GM19025 (cell line): ENCODE results near the gene APOO.

Experiments used
- ATAC-seq: cut with Tn5 transposase; IDR thresholded peaks from one replicate; pipeline ENCODE4 v1.9.1; 2021; ENCODE audit warnings: mild to moderate bottlenecking, low read depth, moderate library complexity; ENCODE audit not compliant: unreplicated experiment

The APOO gene

GRCh38 chrX:23822841-23823240 is 84.9 kb downstream of the APOO start:
- no peak for ATAC-seq

- no peak for ATAC-seq
Observed at GRCh38 chrX:23822397-23822796, 85.3 kb downstream of the APOO start.

DNA sequence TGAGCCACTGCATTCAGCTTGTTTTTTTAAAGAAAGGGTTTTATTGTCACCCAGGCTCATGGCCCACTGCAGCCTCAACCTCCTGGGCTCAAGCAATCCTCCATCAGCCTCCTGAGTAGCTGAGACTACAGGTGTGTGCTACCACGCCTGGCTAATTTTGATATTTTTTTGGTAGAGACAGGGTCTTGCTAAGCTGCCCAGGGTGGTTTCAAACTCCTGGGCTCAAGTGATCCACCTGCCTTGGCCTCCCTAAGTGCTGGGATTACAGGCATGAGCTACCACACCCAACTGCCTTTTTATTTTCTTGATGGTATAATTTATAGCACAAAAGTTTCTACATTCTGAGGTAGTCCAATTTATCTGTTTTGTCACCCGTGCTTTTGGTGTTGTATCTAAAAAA is 85.9 kb downstream of the APOO start:
- ATAC-seq, result no peak

DNA sequence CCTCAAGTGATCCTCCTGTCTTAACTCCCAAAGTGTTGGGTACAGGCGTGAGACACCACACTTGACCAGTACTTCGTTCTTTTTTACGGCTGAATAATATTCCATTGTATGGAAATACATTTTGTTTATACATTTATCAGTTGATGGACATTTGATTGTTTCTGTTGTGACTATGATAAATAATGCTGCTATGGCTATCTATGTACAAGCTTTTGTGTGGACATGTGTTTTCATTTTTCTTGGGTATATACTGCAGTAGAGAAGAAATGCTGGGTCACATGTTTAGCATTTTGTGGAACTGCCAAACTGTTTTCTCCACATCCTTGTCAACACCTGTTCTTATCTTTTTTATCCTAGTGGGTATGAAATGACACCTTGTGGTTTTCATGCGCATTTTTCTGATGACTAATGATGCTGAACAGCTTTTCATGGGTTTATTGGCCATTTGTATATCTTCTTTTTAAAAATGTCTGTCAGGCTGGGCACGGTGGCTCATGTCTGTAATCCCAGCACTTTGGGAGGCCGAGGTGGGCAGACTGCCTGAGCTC is 87.4 kb downstream of the APOO start:
- no peak for ATAC-seq

DNA sequence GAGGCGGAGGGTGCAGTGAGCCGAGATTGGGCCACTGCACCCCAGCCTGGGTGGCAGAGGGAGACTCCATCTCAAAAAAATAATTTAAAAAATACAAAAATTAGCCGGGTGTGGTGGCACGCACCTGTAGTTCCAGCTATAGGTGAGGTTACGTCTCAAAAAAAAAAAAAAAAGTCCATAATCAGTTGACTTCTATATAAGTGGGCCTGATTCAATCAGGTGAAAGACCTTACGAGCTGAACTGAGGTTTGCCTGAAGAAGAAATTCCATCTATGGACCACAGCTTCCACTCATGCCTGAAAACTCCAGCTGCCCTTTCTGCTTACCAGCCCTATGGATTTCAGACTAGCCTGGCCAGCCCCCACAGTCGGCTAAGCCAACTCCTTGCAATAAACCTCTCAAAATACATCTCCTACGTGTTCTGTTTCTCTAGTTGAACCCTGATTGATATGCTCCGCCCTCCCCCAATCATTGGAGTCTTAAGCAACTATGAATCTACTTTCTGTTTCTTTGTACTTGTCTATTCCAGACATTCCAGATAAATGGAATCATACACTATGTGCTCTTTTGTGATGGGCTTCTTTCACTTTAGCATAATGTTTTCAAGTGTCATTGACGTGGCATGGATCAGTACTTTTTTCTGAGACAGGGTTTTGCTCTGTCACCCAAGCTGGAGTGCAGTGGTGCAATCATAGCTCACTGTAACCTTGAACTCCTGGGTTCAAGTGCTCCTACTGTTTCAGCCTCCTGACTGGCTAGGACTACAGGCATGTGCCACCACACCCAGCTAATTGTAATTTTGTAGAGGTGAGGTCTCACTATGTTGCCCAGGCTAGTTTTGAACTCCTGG is 88.1 kb downstream of the APOO start:
- ATAC-seq, result no peak

GRCh38 chrX:23817979-23818336 is 89.8 kb downstream of the APOO start:
- no peak for ATAC-seq

DNA sequence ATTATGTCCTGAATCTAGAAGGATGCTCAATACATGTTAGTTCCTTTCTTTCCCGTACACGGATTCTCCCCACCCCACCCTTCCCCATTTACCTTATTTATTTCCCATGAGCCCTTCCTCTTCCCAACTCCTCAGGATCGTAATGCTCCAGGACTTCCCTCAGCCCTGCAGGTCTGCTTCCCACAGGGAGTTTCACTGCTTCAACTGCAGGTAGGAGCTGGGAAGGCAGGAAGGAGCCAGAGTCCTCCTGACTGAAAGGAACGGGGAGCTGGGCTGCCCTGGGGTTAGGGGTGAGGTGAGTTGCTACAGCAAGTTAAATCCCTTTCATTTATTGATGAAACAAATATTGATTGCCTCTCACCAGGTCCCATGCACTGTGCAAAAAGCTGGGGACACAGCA is 91.6 kb downstream of the APOO start:
- ATAC-seq, result no peak

DNA sequence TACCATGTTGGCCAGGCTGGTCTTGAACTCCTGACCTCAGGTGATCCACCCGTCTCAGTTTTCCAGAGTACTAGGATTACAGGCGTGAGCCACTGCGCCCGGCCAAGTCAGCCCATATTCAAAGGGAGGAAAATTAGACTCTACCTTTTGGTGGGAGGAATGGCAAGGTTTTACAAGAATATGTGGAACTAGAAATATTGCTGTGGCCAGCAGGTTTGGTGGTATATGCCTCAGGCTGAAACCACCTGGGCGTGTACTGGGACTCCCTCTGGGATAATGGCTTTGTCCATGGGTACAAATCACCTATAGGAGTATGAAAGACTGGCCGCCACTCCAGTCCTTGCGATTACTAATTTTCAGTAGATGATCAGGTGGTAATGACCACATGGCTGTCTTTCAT is 92.4 kb downstream of the APOO start:
- no peak for ATAC-seq

GRCh38 chrX:23813808-23814207 is 93.9 kb downstream of the APOO start:
- no peak for ATAC-seq

- no peak for ATAC-seq
Observed at GRCh38 chrX:23811656-23812055, 96.1 kb downstream of the APOO start.

GRCh38 chrX:23811108-23811651 is 96.6 kb downstream of the APOO start:
- no peak for ATAC-seq

GRCh38 chrX:23810279-23810678 is 97.5 kb downstream of the APOO start:
- no peak for ATAC-seq

DNA sequence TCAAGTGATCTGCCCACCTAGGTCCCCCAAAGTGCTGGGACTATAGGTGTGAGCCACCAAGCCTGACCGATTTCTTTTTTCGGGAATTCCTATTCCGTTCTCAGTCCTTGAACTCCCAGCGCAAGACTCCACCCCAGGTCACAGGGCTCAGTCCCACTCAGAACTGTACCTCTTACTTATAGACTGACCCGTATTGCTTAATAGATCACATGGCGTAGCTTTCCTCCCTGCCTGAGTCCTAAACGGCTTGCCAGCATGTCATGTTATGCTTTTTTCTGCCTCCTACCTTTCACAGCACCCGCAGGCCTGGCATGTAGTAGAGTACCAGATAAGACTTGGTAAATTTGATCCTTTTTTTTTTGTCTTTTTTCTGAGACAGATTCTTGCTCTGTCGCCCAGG is 102.3 kb downstream of the APOO start:
- no peak for ATAC-seq

DNA sequence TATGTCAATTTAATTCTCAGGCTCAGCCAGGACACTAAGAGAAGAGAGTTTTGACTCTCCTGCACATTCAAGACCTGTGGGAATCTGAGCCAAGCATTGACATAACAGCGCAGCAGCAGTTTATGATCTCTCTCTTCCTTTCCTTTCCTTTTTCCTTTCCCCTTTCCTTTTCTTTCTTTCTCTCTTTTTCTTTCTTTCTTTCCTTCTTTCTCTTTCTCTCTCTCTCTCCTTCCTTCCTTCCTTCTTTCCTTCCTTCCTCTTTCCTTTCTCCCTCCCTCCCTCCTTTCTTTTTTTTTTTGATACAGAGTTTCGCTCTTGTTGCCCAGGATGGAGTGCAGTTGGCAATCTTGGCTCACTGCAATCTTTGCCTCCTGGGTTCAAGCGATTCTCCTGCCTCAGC is 103.2 kb downstream of the APOO start:
- ATAC-seq, result no peak

DNA sequence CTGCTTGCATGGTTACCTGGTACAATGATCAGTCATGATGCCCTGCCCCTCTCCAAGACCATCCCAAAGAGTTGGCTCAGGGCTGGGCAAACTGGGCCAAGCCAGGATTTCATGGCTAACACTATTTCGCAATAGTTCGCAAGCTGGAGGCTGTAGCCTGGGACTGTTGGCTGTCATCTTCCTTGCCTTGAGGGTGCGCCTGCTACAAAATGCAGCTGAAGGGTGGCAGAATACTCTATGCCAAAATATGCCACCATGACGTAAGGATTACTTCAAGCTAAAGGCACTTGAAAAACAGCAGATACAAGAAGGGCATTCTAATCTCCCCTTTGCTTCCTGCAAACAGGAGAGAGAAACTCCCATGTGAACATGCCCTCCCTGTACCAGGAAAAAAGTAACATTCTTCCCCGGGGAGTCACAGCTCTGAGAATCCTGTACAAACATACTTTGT is 103.8 kb downstream of the APOO start:
- ATAC-seq, result no peak

- no peak for ATAC-seq
Observed at GRCh38 chrX:23802431-23802830, 105.3 kb downstream of the APOO start.

DNA sequence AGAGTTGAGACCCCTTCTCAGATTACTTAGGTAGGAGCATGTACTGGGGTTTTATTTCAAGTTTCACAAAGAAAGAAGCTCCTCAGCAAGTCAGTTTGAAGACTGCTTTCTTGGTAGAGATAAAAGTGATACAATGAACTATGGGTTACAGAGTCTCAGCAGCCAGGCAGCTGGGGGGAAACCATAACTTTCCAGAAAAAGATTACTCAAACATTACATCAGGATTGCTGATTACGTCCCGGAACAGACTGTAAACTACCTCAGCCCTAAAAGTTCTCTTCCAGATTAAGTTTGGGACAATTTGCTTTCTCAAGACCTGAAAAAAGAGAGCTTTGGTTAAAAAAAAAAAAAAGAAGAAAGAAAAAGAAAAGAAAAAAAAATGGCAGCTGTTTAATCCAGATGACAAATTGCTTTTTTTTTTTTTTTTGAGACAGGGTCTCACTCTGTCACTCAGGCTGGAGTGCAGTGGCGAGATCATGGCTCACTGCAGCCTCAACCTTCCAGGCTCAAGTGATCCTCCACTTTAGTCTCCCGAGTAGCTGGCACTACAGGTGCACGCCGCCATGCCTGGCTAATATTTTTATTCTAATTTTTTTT is 108.2 kb downstream of the APOO start:
- ATAC-seq, result no peak

DNA sequence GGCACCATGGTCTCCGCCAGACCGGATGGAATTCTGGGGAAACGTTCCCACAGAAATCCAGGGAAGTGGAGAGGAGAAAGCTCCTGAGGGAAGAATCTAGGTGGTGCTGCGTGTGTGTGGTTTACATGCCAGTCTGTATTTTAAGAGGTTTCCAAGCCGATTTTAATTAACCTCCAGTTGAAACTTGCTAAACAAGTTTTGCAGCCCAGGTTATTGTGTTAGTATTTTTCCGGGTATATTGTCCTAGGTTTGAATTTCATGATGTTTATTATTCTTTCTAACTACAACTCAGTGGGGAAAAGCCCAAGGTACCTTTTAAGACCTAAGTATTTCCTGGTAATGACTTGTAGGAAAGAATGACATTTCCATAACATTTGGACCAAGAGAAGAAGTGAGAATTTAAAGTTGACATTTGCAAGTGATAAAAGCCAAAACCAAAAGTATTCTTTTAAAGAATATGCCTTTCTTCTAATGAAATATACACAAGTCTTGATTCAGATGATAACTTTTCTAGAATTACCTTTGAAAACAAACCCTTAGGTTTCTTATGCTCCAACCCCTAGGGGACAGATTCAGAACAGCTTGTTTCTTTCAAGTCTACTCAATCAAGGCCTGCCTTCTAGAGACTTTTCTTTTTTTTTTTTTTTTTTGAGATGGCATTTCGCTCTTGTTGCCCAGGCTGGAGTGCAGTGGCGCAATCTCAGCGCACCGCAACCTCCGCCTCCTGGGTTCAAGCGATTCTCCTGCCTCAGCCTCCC is 110.2 kb downstream of the APOO start:
- no peak for ATAC-seq

DNA sequence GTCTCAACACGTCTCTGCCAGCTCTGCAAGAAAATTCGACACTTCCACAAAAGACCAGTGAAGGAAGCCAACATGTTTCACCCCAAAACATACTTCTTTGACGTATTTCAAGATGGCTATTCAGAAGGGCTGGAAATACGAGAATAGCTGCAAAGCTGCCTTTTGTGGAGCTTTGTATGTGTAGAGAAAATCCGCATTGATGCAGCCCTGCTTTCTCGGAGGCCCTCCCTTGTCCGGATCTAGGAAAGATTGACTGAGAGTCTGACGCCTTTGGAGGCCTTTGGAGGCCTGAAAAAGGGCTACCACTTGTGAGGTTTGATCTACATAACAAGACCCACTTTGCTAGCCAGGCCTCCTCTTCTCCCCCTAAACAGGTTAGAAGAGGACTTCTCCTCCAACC is 112.5 kb downstream of the APOO start:
- ATAC-seq, result no peak

DNA sequence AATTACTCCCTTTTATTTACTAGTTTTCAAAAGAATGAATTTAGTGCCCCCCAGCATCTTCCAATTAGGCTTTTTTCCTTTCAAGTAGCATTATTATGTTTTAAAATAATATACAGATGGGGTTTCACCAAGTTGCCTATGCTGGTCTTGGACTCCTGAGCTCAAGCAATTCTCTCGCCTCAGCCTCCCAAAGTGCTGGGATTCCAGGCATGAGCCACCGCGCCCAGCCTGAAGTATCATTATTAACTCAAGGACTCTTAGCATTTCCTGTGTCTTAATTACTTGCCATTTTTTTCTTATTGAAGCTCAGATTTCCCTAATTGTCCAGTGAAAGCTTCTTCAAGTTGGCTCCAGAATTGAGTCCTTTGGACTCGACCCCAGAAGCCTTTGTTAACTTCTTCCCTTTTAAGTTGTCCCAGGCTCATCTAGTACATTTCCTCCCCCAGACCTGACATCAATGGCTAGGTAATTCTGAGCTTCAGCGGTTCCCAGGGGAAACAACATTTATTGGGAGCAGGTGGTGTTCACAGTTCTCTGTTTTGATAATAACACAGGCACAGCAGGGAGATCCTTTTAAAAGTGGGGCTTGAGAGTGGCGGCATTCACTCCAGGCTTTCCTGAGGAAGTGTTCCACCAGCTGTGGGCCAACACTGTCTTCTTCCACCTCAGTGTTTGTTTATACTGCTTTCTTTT is 114.7 kb downstream of the APOO start:
- no peak for ATAC-seq

DNA sequence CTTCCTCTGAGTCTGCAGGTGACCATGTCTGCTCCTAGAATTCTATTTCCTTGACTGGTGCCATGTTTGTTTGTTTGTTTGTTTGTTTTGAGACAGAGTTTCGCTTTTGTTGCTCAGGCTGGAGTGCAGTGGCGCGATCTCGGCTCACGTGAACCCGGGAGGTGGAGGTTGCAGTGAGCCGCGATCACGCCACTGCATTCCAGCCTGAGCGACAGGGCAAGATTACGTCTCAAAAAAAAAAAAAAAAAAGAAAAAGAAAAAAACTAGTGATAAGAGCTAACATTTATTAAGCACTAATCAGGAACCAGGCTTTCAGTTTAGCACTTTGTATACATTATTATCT is 117.6 kb downstream of the APOO start:
- ATAC-seq, result no peak
